ENCODE measurements around the gene CHD5. TPM values are rescaled to one million over a fixed set of nuclear protein-coding genes. Genes with fewer than 3 reads are reported as not detected.
A peak's percentile ranks its signal among the peaks of the same experiment; 100 is the strongest.

CHD5 gene
- total RNA-seq, 1 experiment from 2014 or later, result 2.4 TPM

DNA sequence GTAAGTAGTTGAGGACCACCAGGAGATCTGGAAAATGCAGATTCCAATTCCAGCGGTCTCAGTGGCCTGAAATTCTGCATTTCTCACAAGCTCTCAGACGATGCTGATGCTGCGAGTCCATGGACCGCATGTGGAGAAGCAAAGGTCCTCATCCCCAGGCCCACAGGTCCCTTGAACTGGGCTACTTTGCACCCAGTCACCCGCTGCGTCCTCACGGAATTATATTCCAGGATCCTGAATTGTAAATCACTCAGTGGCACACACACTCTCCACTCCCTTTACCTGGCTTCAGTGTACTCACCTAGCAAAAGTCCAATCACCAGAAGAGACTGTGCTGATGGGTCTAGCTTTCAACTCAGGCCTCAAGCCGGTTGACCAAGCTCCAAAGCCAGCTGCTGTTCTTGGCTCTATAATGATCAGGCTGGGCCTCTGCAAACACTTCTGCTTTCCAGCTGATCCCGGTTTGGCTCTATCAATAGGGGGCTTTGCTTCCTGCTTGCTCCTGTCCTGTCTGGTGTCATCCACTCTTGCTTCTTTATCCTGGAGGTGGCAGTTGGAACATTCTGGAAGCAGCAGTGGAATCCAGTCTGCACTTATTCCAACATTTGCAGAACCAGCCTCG is 20.2 kb upstream of the CHD5 start (continued):
- TF ChIP-seq CREB1 (CRISPR knock-in tag; IDR thresholded peaks at IDR 0.05), result no peak

GRCh38 chr1:6199298-6200187 is 19.4 kb upstream of the CHD5 start, which contains the start of gene RPL22:
RPL22 (minus strand) TSS chr1:6199595; CDS start chr1:6199573, 22 bp downstream.
- Mint-ChIP-seq H3K27me3 (ENCODE audit: low read depth) (no peaks in the 10 kb centered on the region), H3K4me3 (peak within 1 kb of the TSS; percentile 97), H3K27ac (peak within 1 kb of the TSS; percentile 96), H3K36me3 (peaks cover 30% of the 10 kb centered on the region), H3K9me3 (no peaks in the 10 kb centered on the region), H3K4me1 (peaks cover 37% of the 10 kb centered on the region)
- CTCF ChIA-PET, result interaction anchor here (0.8 to 1.9 kb wide), 11 partner anchors 9 to 147 kb away, joined by 3 to 12 read pairs (median 4); no protein-coding TSS in a partner anchor
- DNase-seq (ENCODE audit: low spot score) (peak; percentile 99), ATAC-seq (peak; percentile 93)
- POLR2A ChIA-PET, result interaction anchor here (1.0 to 1.2 kb wide), 3 partner anchors 40 to 46 kb away, joined by 3 to 5 read pairs (median 5); partner anchors contain the start of gene HES3
- peak; percentile 86; the same call in 1 of the 2 replicates for TF ChIP-seq ZNF219 (CRISPR knock-in tag; IDR thresholded peaks at IDR 0.05; ENCODE audit: borderline replicate concordance)
- TF ChIP-seq FOXJ3 (CRISPR knock-in tag; IDR thresholded peaks at IDR 0.05; ENCODE audit: borderline replicate concordance), result no peak
- TF ChIP-seq, protein P1, sequence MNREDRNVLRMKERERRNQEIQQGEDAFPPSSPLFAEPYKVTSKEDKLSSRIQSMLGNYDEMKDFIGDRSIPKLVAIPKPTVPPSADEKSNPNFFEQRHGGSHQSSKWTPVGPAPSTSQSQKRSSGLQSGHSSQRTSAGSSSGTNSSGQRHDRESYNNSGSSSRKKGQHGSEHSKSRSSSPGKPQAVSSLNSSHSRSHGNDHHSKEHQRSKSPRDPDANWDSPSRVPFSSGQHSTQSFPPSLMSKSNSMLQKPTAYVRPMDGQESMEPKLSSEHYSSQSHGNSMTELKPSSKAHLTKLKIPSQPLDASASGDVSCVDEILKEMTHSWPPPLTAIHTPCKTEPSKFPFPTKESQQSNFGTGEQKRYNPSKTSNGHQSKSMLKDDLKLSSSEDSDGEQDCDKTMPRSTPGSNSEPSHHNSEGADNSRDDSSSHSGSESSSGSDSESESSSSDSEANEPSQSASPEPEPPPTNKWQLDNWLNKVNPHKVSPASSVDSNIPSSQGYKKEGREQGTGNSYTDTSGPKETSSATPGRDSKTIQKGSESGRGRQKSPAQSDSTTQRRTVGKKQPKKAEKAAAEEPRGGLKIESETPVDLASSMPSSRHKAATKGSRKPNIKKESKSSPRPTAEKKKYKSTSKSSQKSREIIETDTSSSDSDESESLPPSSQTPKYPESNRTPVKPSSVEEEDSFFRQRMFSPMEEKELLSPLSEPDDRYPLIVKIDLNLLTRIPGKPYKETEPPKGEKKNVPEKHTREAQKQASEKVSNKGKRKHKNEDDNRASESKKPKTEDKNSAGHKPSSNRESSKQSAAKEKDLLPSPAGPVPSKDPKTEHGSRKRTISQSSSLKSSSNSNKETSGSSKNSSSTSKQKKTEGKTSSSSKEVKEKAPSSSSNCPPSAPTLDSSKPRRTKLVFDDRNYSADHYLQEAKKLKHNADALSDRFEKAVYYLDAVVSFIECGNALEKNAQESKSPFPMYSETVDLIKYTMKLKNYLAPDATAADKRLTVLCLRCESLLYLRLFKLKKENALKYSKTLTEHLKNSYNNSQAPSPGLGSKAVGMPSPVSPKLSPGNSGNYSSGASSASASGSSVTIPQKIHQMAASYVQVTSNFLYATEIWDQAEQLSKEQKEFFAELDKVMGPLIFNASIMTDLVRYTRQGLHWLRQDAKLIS (CRISPR knock-in tag; IDR thresholded peaks at IDR 0.05; ENCODE audit: borderline replicate concordance), result peak; percentile 60; the same call in 1 of the 2 replicates
- TF ChIP-seq OVOL2 (CRISPR knock-in tag; IDR thresholded peaks at IDR 0.05; ENCODE audit: borderline replicate concordance), result no peak
- peak; percentile 84; the same call in 1 of the 2 replicates for TF ChIP-seq MYBL2 (CRISPR knock-in tag; IDR thresholded peaks at IDR 0.05)
- TF ChIP-seq GRHL2 (CRISPR knock-in tag; IDR thresholded peaks at IDR 0.05; ENCODE audit: insufficient replicate concordance, severe bottlenecking), result no peak
- TF ChIP-seq TEAD4 (CRISPR knock-in tag; IDR thresholded peaks at IDR 0.05), result 0 out of 2 replicates have a peak, but pooled peaks have one; percentile 70
- TF ChIP-seq JUN (CRISPR knock-in tag; IDR thresholded peaks at IDR 0.05), result peak; percentile 92
- TF ChIP-seq, protein P2, sequence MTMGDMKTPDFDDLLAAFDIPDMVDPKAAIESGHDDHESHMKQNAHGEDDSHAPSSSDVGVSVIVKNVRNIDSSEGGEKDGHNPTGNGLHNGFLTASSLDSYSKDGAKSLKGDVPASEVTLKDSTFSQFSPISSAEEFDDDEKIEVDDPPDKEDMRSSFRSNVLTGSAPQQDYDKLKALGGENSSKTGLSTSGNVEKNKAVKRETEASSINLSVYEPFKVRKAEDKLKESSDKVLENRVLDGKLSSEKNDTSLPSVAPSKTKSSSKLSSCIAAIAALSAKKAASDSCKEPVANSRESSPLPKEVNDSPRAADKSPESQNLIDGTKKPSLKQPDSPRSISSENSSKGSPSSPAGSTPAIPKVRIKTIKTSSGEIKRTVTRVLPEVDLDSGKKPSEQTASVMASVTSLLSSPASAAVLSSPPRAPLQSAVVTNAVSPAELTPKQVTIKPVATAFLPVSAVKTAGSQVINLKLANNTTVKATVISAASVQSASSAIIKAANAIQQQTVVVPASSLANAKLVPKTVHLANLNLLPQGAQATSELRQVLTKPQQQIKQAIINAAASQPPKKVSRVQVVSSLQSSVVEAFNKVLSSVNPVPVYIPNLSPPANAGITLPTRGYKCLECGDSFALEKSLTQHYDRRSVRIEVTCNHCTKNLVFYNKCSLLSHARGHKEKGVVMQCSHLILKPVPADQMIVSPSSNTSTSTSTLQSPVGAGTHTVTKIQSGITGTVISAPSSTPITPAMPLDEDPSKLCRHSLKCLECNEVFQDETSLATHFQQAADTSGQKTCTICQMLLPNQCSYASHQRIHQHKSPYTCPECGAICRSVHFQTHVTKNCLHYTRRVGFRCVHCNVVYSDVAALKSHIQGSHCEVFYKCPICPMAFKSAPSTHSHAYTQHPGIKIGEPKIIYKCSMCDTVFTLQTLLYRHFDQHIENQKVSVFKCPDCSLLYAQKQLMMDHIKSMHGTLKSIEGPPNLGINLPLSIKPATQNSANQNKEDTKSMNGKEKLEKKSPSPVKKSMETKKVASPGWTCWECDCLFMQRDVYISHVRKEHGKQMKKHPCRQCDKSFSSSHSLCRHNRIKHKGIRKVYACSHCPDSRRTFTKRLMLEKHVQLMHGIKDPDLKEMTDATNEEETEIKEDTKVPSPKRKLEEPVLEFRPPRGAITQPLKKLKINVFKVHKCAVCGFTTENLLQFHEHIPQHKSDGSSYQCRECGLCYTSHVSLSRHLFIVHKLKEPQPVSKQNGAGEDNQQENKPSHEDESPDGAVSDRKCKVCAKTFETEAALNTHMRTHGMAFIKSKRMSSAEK (CRISPR knock-in tag; IDR thresholded peaks at IDR 0.05; ENCODE audit: borderline replicate concordance), result no peak
- TF ChIP-seq TP53 (CRISPR knock-in tag; IDR thresholded peaks at IDR 0.05), result 0 out of 2 replicates have a peak, but pooled peaks have one; percentile 66
- no peak; the same call in 1 of the 2 replicates for TF ChIP-seq HMGA2 (CRISPR knock-in tag; IDR thresholded peaks at IDR 0.05)
- TF ChIP-seq ATF2 (CRISPR knock-in tag; IDR thresholded peaks at IDR 0.05; ENCODE audit: borderline replicate concordance, low read depth), result no peak
- TF ChIP-seq FOXK1 (CRISPR knock-in tag; IDR thresholded peaks at IDR 0.05), result peak; percentile 95
- TF ChIP-seq NR3C1 (CRISPR knock-in tag; conservative IDR thresholded peaks at IDR 0.05; ENCODE audit: low read depth), result no peak
- TF ChIP-seq GTF2I (CRISPR knock-in tag; conservative IDR thresholded peaks at IDR 0.05), result no peak
- TF ChIP-seq ESRRA (CRISPR knock-in tag; IDR thresholded peaks at IDR 0.05; ENCODE audit: borderline replicate concordance), result peak; percentile 73; the same call in 1 of the 2 replicates
- TF ChIP-seq, protein P3, sequence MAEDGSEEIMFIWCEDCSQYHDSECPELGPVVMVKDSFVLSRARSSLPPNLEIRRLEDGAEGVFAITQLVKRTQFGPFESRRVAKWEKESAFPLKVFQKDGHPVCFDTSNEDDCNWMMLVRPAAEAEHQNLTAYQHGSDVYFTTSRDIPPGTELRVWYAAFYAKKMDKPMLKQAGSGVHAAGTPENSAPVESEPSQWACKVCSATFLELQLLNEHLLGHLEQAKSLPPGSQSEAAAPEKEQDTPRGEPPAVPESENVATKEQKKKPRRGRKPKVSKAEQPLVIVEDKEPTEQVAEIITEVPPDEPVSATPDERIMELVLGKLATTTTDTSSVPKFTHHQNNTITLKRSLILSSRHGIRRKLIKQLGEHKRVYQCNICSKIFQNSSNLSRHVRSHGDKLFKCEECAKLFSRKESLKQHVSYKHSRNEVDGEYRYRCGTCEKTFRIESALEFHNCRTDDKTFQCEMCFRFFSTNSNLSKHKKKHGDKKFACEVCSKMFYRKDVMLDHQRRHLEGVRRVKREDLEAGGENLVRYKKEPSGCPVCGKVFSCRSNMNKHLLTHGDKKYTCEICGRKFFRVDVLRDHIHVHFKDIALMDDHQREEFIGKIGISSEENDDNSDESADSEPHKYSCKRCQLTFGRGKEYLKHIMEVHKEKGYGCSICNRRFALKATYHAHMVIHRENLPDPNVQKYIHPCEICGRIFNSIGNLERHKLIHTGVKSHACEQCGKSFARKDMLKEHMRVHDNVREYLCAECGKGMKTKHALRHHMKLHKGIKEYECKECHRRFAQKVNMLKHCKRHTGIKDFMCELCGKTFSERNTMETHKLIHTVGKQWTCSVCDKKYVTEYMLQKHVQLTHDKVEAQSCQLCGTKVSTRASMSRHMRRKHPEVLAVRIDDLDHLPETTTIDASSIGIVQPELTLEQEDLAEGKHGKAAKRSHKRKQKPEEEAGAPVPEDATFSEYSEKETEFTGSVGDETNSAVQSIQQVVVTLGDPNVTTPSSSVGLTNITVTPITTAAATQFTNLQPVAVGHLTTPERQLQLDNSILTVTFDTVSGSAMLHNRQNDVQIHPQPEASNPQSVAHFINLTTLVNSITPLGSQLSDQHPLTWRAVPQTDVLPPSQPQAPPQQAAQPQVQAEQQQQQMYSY (CRISPR knock-in tag; IDR thresholded peaks at IDR 0.05), result no peak
- no peak for TF ChIP-seq IRF2 (CRISPR knock-in tag; IDR thresholded peaks at IDR 0.05; ENCODE audit: borderline replicate concordance, low read depth)
